ENCODE results near the gene DTNB.
A peak's percentile ranks its signal among the peaks of the same experiment; 100 is the strongest.
"Not testable (repeated sequence)": the region's sequence is repeated elsewhere in the genome, so short reads cannot be mapped to it uniquely, and the experiment has no call there.

The DTNB gene

DNA sequence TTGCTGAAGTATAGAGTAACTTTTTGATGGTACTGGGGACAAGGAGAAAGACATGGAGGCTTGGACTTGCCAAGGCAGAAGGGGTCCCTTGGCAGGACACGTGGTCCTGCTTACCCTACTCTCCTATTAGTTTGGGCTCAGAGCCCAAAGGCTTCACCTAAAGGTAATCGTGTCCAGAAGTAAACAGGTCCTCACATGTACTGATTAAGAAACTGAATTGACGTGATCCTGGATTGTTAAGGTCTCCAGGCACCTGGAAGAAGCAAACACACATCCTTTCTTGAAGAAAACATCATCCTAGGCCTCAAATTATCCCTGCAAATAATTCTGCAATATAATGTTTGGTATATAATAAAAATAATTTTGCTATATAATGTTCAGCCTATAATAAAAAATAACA, 50.0 kb downstream of the DTNB start:
- no peak for DNase-seq (ENCODE audit: low read depth)

DNA sequence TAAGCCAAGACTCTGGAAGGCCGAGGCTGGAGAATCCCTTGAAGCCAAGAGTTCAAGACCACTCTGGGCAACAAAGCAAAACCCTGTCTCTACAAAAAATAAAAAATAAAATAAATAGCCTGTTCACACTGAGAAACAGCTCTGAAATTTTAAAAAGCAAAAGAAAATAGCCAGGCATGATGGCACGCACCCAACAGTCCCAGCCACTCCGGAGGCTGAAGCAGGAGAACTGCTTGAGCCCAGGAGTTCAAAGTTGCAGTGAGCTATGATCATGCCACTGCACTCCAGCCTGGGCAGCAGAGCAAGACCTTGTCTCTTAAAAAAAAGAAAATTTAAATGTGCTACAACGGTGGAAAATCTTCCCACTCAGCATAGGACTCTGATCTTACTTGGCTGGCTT, 52.7 kb downstream of the DTNB start:
- DNase-seq (ENCODE audit: low read depth) = no peak

DNA sequence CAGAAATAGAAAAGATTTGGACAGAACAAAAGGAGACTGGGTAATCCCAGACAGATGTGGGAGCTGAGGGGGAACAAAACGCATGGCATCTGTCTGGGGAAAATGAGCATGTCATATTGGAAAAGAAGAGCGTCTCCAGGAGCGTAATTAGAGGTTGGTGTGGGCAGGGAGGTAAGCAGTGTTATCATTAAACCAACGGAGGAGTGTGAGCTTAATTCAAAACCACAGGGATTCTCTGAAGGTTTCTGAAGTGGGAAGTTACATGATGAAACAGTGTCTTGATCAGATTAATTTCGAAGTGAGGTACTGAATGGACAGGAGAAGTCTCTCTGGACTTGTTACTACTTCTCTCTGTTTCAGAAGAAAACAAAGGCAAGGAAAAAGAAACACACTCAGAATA, 53.3 kb downstream of the DTNB start:
- no peak for DNase-seq (ENCODE audit: low read depth)

DNA sequence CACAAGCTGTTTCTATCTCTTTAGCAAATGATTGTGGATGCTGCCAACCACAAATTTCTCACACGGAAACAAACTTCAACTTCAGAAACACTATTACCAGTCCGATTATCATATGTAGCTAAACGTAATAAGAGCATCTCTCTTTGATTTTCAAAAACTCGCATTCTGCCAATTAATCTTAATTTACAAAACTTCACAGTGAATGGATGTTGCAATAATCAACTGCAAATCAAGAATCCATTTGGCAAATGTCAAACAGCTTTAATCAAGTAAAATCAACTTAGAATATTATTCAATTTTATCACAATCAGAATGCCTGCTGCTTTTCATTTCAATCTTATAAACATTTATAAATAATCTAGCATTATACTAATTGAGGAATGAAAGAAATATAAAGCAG, 54.2 kb downstream of the DTNB start:
- no peak for DNase-seq (ENCODE audit: low read depth)

DNA sequence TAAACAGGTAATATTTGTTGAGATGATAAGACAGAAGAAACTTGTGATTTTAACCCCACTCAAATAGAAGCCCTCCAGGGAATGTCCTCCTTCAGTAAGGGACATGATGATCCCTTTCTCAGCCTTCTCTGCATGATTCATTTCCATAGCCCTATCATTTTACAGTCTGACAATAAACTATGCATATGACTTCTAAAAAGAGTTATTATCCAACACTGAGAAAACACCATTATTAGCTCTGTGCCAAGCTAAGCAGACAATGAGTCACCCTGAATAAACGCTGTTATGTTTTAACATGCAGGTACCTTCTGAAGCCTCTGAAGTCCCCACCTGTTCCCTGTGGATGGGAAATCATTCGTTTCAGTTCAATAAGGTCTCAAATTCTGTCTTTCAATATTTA, 54.7 kb downstream of the DTNB start:
- DNase-seq (ENCODE audit: low read depth) = peak; percentile 19

DNA sequence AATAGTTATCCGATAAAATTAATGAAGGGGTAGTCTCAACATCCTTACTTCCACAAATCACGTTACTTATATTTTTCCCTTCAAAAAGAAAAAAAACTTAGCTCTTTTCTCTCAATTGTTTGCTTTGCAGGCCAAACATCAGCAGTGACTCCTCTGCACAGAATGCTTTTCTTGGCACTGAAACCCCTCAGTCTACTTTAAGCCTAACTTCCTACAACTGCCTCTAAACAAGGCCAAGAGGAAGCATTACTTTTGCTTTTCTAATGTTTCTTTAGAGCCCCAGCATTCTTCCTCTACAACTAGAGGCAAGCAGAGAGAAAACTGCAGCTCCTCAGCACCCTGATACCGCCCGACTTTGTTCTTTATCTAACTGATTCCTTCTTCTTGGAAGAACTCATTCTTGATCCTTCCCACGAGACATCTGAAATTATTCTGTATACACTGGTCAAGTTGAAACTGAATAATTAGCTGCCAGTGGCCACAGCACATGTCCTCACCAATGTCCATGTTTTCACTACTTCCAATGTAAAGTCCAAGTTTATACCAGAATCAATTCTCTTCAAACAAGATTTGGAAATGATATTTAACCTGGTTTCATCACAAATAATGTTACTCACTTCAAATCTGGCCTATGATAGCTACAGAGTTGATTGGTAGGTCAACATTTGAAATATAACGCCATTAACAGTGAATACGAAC, 55.3 kb downstream of the DTNB start:
- no peak for DNase-seq (ENCODE audit: low read depth)

DNA sequence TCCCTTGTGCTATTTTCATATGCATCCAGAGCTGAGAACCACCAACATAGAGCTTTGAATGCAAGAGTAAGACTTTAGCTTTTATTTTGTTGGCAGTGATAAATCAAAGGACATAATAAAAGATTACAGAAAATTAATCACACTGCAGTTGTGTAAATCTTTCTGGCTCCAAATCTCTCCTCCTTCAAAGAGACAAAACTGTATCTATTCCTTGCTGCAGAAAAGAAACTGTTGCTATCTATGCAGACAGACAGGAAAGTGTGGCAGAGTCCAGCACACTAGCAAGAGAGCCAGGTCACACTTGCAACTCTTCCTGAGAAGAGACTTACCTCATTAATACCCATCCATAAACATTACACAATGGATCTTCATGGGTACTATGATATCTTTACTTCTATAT, 57.5 kb downstream of the DTNB start:
- no peak for DNase-seq (ENCODE audit: low read depth)

DNA sequence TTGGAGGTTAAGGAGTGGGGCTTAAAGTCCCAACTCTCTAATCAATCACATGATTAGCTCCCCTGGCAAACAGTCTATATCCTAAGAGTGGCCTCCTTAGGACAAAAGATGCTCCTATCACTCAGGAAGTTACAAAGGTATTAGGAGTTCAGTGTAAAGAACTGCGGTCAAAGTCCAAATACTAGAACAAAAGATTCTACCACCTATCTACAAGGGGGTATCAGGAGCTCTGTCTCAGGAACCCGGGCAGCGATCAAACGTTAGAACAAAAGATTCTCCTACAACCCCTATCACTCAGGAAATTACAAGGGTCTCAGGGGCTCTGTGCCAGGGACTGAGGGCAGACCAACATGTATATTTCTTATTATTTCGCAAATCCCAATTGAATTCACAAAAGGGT, 58.0 kb downstream of the DTNB start:
- DNase-seq (ENCODE audit: low read depth) = no peak

DNA sequence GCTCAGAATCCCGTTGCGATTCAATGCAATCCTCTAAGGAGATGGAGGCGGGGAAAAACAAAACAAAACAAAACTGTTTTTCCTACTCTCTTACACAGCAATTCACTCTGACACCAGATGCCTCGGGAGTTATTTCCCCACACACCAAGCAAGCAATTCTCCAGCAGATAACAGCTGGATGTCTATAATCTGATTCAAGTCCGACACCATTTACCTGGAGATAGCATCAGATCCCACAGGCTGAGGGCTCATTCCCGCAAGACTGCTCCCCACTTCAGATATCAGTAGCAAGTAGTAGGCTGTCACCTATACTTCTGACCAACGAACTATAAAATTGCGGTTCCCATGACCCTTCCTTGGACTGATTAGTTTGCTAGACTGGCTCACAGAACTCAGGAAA, 58.7 kb downstream of the DTNB start:
- no peak for DNase-seq (ENCODE audit: low read depth)

DNA sequence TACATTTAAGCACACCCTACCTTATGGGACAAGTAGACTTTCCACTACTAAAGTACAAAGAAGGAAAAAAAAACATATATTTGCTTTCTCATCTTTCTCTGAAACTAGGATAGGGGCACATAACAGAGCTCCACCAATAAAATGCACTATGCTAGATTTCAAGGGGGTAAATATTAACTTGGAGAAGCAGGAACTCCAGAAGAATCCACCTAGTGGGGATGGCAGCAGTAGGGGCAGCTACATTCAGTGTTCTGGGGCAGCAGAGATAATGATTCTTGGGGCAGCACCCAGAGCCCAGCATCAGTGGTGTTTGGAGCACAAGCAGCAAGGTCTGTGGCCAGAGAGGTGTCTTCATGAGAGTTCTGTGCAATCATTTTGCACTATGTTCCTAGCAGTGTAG, 64.7 kb downstream of the DTNB start:
- no peak for DNase-seq (ENCODE audit: low read depth)

DNA sequence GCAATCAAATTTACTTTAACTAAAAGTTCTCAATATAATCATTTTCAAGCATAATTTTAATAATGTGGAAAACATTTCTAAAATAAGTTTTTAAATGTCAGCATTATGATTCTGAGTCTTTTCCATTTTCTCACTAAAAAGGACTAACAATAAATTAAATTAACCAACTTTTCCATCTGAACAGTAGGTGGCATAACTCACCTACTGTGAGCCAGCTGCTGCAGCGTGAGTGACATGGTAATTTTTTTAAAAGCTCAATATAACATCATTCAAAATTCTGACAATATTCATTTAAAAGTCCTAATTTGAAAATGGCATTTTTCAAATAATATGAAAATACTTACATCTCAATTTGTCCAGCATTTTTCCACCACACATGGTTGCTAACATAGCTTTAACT, 66.5 kb downstream of the DTNB start:
- DNase-seq (ENCODE audit: low read depth) = no peak

DNA sequence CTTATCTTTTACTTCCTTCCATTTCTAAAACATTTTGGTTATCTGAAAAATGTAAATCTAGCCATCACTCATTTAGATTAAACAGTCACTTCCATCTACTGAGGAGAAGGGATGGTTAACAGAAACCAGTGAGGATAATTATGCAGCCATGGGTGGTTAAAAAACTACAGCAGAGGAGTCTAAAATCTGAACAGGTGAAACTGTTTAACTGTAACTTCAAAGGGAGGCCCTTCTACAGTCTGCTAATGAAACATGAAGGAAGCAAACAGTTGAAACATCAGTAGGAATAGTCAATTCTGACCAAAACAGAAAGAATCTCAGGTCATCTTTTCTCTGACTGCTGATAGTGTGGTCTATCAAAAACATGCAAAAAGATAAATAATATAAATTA, 71.0 kb downstream of the DTNB start:
- no peak for DNase-seq (ENCODE audit: low read depth)

DNA sequence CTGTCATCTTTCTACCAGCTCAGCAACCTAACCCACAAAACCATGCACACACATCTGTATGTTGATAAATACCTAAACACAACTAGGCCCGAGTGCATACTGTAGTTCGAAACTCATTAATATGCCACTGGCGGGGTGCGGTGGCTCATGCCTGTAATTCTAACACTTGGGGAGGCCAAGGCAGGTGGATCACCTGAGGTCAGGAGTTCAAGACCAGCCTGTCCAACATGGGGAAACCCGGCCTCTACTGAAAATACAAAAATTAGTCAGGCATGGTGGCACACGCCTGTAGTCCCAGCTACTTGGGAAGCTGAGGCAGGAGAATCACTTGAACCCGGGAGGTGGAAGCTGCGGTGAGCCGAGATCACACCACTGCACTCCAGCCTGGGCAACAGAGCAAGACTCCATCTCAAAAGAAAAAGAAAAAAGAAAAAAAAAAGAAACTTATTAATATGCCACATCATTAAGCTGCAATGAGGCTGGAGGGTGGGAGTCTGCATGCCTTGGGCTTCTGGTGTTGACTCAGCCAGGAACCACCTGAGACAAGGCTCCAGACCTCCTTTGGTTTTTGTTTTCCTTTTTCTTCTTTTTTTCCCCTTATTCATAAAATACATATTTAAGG, 71.6 kb downstream of the DTNB start:
- DNase-seq (ENCODE audit: low read depth) = not testable (repeated sequence)

DNA sequence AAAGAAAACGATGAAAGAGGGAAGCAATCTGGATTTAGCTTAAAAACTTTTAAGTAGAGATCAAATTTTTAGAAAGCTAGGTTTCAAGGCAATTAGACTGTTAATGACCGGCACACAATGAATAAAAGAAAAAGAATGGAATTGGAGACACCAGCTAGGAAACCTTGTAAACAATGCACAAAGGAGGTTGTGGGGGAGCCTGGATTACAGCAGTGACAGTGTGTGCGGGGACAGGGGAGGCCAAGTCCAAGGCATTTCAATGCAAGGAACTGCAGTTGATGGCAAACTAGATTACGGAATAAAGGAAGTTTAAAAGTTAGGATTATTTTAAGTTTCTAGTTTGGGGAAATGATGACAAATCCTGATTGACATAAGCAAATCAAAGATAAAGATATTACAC, 74.5 kb downstream of the DTNB start:
- DNase-seq (ENCODE audit: low read depth) = no peak

DNA sequence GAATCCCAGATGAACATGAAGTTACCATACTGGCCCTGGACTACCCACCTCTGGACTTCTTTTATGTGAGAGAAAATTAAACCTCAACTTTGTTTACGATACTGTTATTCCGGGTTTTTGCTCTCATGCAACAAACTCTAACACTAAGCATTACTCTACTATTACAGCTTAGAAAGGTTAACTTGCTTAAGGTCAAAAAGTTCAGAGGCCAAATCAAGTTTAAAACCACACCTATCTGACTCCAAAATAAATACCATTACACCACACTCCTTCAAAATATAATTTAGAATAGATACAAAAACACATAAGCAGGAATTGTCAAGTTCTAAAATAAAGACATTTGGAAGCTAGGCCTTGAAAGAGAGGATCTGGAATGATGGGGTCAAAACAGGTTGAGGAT, 75.0 kb downstream of the DTNB start:
- no peak for DNase-seq (ENCODE audit: low read depth)

DNA sequence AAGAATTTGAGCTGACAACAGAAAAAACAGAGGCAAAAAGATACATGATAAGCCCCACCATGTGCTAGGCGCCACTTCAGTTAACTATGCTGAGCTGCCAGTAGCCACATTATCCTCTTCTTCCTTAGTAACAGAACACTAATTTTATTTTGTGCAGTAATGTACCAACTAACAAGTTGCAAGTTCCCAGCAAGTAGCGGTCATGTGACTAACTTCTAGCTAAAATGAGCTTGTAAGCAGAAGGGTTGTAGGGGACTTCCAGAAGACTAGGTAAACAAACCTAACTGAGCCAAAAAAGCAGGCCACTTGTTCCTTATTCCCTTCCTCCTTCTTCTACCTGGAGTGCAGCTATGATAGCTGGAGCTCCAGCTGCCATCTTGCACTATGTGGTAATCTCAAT, 75.5 kb downstream of the DTNB start:
- DNase-seq (ENCODE audit: low read depth) = no peak

DNA sequence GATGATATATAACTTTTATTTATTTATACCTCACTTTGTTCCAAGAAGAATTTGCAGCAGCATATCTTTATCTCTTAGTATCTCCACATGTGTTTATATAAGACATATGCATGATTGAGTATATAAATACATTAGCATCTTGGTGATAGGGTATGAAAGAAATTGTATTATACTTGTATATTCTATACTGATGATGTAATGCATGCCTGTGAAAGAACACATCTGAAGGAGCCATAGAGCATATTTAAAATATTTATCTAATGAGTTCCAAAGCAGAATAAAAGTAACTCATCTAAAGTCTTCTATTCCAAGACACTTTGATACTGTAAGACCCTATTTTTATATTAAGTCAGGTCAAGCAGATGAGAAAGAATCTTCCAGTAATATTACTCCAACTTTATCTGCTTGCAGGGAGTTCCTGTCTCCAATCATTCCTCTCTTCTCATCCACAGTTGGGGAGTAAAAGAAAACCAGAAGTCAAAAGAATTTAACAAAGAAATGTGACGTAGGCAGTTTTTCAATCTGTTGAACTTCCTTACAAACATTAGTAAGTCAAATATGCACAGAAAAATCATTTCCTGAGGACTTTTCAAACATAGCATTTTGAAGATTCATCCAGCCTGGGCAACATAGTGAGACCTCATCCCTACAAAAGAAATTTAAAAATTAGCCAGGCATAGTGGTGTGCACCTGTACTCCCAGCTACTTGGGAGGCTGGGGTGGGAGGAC, 76.7 kb downstream of the DTNB start:
- no peak for DNase-seq (ENCODE audit: low read depth)

DNA sequence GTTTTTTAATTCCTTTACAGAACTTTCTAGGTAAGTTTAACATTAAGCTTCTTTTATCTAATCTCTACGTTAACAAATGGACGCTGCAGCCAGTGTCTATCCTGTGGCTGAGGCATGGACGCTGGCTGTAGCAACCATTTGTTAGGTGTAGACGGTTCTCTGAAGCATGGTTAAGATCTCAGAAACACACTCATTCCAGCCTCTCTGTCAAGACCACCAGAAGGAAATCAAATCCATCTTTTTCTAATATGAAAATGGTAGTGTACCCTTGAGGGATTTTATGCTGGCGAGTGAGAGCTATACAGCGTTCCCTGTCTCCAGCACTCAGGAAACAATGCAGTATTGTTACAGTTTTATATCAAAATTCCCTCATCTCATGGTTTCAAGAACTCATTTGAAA, 78.0 kb downstream of the DTNB start:
- DNase-seq (ENCODE audit: low read depth) = no peak

DNA sequence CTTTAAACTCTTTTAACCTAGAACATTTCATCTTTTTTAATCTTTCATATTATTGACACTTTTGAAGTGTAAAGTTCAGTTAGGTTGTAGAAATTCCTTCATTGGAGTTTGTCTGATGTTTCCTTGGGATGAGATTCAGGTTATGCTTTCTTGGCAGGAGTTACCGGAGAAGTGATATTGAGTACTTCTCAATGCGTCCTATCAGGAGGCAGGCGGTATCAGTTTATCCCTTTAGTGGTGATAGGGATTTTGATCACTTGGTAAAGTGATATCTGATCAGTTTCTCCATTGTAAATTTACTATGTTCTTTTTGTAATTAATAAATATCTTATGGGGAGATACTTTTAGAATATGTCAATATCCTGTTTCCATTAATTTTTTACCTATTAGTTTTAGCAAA, 78.4 kb downstream of the DTNB start:
- DNase-seq (ENCODE audit: low read depth) = no peak

DNA sequence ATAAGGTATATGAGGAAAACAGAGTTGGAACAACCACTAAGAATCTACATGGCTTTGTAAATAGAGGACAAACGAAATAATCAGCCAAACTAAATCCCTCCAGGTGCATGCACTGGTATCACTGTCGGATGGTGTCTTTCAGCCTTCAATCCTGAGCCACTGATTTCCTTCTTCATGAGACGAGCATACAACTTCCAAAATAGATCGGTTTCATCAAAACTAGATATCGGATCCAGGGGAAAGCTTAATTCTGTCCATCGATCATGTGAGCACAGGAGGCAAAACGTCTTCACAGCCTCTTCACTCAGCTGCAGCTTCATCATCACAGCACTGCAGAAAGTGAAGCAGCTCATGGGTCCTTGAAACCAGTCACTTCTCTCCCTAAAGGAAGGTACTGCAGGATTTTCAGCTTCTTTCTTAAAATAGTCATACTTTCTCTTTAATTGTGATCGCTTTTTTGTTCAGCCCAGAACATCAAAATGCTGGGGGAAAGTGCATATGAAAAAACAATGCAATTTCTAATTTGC, 80.5 kb downstream of the DTNB start:
- no peak for DNase-seq (ENCODE audit: low read depth)

DNA sequence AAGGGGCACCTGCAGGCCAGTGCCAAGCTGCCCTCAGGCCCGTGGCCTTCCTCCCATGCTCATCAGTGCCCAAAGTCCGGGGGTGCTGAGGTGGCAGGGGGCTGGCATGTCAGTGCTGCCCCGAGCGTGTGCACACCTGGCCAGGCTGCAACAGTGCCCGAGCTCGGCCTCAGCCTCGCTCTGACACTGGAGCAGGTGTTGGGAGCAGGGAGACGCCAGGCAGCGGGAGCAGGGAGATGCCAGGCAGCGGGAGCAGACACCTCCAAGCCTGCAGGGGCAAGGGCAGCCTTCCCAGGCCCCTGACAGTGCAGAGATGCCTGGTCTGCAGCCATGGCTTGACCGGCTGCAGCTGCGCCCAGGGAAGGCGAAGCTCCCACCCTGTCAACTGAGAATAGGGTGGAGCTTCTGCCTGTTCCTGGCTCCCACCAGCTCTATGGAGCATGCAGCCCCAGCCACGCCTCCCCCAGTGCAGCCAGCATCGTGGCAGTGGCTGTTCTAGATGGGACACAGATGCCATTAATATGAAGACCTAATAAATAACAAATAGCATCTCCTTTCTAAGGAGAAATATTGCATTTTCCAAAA, 82.4 kb downstream of the DTNB start:
- DNase-seq (ENCODE audit: low read depth) = no peak

DNA sequence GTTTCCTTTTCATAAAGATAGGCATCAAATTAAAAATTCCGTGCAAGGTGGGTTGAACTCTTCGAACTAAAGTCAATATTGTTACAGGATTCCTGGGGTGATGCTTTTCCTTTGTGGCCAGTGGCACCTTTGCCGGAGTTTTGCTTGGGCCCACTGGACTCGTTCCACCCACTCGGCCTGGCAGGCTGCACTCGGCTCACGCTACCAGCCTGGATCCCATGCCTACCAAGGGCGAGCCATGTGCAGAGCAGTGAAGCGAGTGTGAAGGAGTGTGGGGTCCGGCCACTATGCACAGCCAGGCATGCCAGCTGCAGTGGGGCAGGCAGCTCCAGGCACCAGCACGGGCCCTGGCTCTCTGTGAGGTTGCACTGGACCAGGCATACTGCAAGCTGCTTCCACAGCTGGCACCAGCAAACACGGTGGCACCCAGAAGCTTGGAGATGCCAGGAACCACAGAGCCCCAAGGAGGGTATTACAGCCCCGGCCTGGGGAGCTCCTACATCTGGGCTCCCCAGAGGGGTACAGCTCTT, 83.6 kb downstream of the DTNB start:
- DNase-seq (ENCODE audit: low read depth) = no peak

DNA sequence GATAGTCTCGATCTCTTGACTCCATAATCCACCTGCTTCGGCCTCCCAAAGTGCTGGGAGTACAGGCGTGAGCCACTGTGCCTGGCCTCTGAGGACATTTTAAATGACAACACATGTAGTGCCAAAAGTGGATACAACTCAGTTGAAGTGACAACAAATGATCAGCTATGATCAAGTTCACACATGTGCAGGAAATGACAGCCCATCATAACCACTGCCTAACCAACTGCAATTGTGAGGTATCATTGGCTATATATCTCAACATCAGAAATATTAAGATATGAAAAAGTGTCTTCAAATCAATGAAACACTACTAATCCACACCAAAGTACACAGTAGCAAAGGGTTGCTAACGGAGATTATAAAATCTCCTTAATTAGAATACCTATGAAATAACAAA, 84.8 kb downstream of the DTNB start:
- no peak for DNase-seq (ENCODE audit: low read depth)

Measured in HS-5 (cell line).